ENCODE results near the gene NBAS. TPM values are rescaled to one million over a fixed set of nuclear protein-coding genes. Genes with fewer than 3 reads are reported as not detected.

Gene NBAS
- total and polyA plus RNA-seq, 10 of the 15 experiments (the other 5 are each of a cell fraction or from before 2014, with no cell fraction given): 4.3 to 32.7 (median 20.8) TPM

DNA sequence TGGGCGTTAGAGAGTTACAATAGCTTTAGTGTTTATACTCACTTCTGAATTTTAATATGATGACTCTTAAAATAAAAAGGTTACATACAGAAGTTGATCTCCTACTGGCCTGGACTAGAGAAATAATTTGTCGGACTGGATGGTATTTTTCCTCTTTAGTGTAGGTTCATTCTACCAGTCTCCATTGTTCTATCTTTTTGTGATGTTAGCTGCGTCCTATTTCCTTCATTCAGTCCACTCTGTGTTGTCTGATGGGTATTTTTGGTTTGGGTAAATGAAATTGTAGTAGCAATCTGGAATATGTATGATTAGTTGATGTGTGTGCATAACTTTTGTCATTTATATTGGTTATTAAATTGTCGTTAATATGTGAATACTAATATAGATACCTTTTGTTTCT is 35.8 kb upstream of the NBAS start:
- ChIA-PET RAD21 (ENCODE audit: unreplicated experiment) (no interaction called here), CTCF (interaction anchor here (1.1 kb wide), 1 partner anchor 20 kb away, joined by 3 read pairs; no protein-coding TSS in a partner anchor), POLR2A (no interaction called here), SMC1A (ENCODE audit: uncharacterized antibody, unreplicated experiment) (interaction anchor here (1.2 to 1.4 kb wide), 2 partner anchors 12 kb away, joined by 4 to 5 read pairs; no protein-coding TSS in a partner anchor)
- peaks cover 23% of the 10 kb centered on the region for H3K79me2 ChIP-seq (ENCODE audit: control insufficient read depth, insufficient read depth, low read length)
- no peak overlapping the region for H3K4me2 ChIP-seq (ENCODE audit: control insufficient read depth, insufficient read depth)
- H3K9ac ChIP-seq (ENCODE audit: control insufficient read depth, insufficient read depth, low read length): no peak overlapping the region
- H3K4me1 ChIP-seq (ENCODE audit: control insufficient read depth, insufficient read depth, low read length): no peaks in the 10 kb centered on the region
- no TSS peak for BruUV-seq (replicated peaks)
- DNase-seq (ENCODE audit: low read depth, low spot score) (no peak), ATAC-seq (no peak), FAIRE-seq (no peak)
- no peak overlapping the region for H2AFZ ChIP-seq (ENCODE audit: control insufficient read depth, low read depth, low read length)
- H3K36me3 ChIP-seq (ENCODE audit: control insufficient read depth in 2 of 2, insufficient read depth in 2 of 2, low read length in 1 of 2): peaks cover 3 to 27% of the 10 kb centered on the region in 2 experiments; a peak in 3 of 4 replicates
- 98% methylated on average over 4 of the region's 4 CpGs for WGBS (ENCODE audit: insufficient coverage, insufficient replicate concordance, low lambda C conversion rate, missing lambda C conversion rate)
- TF ChIP-seq BACH1 (IDR thresholded peaks at IDR 0.05; ENCODE audit: borderline replicate concordance) (no peak), TARDBP (IDR thresholded peaks at IDR 0.05; ENCODE audit: borderline replicate concordance) (no peak), HCFC1 (IDR thresholded peaks at IDR 0.05; ENCODE audit: low read length) (no peak), ATF7 (IDR thresholded peaks at IDR 0.05; ENCODE audit: low read depth) (no peak), HDAC6 (IDR thresholded peaks at IDR 0.05; ENCODE audit: unreplicated experiment) (no peak), IKZF1 (conservative IDR thresholded peaks at IDR 0.05) (no peak), SIN3A (IDR thresholded peaks at IDR 0.05; ENCODE audit: low read depth, low read length) (no peak), MTA2 (IDR thresholded peaks at IDR 0.05; ENCODE audit: low read depth) (no peak), CBX5 (IDR thresholded peaks at IDR 0.05; ENCODE audit: low read depth) (no peak), BRCA1 (IDR thresholded peaks at IDR 0.05; ENCODE audit: low read depth, low read length) (no peak), MXI1 (IDR thresholded peaks at IDR 0.05; ENCODE audit: low read depth, low read length) (no peak), MEF2B (IDR thresholded peaks at IDR 0.05; ENCODE audit: partially characterized antibody, poor library complexity, severe bottlenecking) (no peak), ZNF274 (IDR thresholded peaks at IDR 0.05; ENCODE audit: insufficient read depth, insufficient read length) (no peak), STAT3 (IDR thresholded peaks at IDR 0.05; ENCODE audit: low read depth, low read length) (no peak), EGR1 (IDR thresholded peaks at IDR 0.05; ENCODE audit: borderline replicate concordance in 1 of 2, low read depth in 2 of 2, low read length in 2 of 2) (no peak)
- TF ChIP-seq, protein P1, sequence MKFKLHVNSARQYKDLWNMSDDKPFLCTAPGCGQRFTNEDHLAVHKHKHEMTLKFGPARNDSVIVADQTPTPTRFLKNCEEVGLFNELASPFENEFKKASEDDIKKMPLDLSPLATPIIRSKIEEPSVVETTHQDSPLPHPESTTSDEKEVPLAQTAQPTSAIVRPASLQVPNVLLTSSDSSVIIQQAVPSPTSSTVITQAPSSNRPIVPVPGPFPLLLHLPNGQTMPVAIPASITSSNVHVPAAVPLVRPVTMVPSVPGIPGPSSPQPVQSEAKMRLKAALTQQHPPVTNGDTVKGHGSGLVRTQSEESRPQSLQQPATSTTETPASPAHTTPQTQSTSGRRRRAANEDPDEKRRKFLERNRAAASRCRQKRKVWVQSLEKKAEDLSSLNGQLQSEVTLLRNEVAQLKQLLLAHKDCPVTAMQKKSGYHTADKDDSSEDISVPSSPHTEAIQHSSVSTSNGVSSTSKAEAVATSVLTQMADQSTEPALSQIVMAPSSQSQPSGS (IDR thresholded peaks at IDR 0.05; ENCODE audit: low read length): no peak
- TF ChIP-seq, protein P2, sequence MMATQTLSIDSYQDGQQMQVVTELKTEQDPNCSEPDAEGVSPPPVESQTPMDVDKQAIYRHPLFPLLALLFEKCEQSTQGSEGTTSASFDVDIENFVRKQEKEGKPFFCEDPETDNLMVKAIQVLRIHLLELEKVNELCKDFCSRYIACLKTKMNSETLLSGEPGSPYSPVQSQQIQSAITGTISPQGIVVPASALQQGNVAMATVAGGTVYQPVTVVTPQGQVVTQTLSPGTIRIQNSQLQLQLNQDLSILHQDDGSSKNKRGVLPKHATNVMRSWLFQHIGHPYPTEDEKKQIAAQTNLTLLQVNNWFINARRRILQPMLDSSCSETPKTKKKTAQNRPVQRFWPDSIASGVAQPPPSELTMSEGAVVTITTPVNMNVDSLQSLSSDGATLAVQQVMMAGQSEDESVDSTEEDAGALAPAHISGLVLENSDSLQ (IDR thresholded peaks at IDR 0.05): no peak
- TF ChIP-seq, protein P3, sequence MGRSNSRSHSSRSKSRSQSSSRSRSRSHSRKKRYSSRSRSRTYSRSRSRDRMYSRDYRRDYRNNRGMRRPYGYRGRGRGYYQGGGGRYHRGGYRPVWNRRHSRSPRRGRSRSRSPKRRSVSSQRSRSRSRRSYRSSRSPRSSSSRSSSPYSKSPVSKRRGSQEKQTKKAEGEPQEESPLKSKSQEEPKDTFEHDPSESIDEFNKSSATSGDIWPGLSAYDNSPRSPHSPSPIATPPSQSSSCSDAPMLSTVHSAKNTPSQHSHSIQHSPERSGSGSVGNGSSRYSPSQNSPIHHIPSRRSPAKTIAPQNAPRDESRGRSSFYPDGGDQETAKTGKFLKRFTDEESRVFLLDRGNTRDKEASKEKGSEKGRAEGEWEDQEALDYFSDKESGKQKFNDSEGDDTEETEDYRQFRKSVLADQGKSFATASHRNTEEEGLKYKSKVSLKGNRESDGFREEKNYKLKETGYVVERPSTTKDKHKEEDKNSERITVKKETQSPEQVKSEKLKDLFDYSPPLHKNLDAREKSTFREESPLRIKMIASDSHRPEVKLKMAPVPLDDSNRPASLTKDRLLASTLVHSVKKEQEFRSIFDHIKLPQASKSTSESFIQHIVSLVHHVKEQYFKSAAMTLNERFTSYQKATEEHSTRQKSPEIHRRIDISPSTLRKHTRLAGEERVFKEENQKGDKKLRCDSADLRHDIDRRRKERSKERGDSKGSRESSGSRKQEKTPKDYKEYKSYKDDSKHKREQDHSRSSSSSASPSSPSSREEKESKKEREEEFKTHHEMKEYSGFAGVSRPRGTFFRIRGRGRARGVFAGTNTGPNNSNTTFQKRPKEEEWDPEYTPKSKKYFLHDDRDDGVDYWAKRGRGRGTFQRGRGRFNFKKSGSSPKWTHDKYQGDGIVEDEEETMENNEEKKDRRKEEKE (IDR thresholded peaks at IDR 0.05): no peak
- H3K27me3 ChIP-seq (replicated peaks in 1 of 2; ENCODE audit: control insufficient read depth in 2 of 2, insufficient read depth in 2 of 2, low read length in 1 of 2): no peaks in the 10 kb centered on the region
- in situ Hi-C loops (cut with MboI) (no loop called here), intact Hi-C loops (cut with micrococcal nuclease; ENCODE audit: unreplicated experiment) (no loop called here)
- H3K27ac ChIP-seq (ENCODE audit: control insufficient read depth, insufficient read depth): no peak overlapping the region
- no peaks in the 10 kb centered on the region for H3K9me3 ChIP-seq (replicated peaks; ENCODE audit: control insufficient read depth, insufficient read depth, low read length)
- no peak overlapping the region for H3K4me3 ChIP-seq
- H4K20me1 ChIP-seq (ENCODE audit: control insufficient read depth, insufficient read depth): no peaks in the 10 kb centered on the region

Measured in GM12878 (cell line).